HG03342 (cell line): ENCODE results near the gene FAM167B.
"Not testable (repeated sequence)": the region's sequence is repeated elsewhere in the genome, so short reads cannot be mapped to it uniquely, and the experiment has no call there.

ENCODE experiments used
- ATAC-seq: cut with Tn5 transposase; IDR thresholded peaks from one replicate; pipeline ENCODE4 v1.9.1; 2021; ENCODE audit warnings: mild to moderate bottlenecking, moderate library complexity; ENCODE audit not compliant: unreplicated experiment

Gene FAM167B

DNA sequence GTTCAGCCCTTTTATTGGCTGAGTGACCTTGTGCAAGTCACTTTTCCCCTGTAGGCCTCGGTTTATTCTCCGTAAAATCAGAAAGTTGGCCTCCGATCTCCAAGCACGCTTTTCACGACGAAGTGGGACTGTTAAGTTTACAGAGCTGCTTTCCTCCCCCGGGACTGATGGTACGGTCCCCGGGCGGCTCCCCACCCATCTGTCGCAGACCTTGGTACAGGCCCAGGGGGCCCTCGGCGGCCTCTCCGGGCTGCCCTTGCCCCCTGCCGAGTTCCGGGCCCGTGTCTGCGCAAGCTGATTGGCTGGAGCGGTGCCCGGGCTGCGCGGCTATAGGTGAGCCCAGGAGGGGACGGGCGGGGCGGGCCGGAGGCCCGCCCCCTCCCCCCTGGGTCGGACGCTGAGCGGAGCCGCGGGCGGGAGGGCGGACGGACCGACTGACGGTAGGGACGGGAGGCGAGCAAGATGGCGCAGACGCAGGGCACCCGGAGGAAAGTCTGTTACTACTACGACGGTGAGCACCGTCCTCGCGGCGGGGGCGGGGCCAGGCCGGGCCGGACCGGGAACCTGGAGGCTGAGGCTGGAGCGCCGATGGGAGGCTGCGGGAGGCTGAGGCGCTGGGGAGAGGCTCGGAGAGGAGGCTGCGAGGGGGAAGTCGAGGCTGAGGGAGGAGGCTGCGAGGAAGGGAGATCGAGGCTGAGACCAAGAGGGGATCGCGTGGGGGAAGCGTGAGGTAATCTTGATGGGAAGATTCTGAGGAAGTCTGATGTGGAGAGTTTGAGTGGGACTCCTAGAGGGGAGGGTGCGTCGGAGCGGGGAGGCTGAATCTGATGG is 44.9 kb downstream of the FAM167B start, which contains the start of gene HDAC1:
Gene HDAC1 (plus strand): TSS at position 376 of the 831 bp plus-strand sequence. CDS start 87 bp downstream, at position 463.
- ATAC-seq = peak; percentile 96

DNA sequence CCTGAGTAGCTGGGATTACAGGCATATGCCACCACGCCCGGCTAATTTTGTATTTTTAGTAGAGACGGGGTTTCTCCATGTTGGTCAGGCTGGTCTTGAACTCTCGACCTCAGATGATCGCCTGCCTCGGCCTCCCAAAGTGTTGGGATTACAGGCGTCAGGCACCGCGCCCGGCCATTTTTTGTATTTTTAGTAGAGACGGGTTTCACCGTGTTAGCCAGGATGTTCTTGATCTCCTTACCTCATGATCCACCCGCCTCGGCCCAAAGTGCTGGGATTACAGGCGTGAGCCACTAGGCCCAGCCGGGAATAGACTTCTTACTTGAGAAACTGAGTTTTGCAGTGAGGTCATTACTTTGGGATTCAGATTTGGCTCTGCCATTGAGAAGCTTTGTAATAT is 51.2 kb downstream of the FAM167B start:
- ATAC-seq = not testable (repeated sequence)
